ENCODE data around the gene AARSD1. TPM values are rescaled to one million over a fixed set of nuclear protein-coding genes. Genes with fewer than 3 reads are reported as not detected.
"Not testable (repeated sequence)": the region's sequence is repeated elsewhere in the genome, so short reads cannot be mapped to it uniquely, and the experiment has no call there.

The AARSD1 gene
- total RNA-seq, 1 experiment from 2014 or later: 69.0 TPM

DNA sequence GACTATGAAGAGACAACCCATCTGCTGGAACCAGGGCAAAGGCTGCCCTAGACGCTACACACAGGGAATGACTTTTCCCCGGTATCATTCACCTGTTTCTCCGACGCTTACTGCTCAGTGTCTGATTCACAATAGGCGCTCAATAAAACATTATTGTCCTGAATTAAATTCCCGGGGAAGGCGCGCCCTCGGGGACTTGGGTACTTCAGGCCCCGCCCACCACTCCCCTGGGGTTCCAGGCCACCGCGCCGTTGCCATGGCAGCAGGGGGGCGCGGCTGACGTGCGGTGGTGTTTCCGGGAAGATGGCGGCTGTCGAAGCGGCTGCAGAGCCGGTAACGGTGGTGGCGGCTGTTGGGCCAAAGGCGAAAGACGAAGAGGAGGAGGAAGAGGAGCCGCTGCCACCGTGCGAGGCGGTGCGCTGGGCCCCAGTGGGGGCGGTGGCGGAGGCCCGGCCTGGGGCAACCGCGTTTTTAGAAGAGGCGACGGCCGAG is 16.1 kb upstream of the AARSD1 start, which contains the start of gene RUNDC1:
RUNDC1 (plus strand) TSS at position 292 of the 492 bp plus-strand sequence; CDS start at position 304, 12 bp downstream.
- H3K4me3 ChIP-seq (ENCODE audit: low read depth, low read length): peak within 1 kb of the TSS; percentile 100
- Mint-ChIP-seq H3K27me3 (ENCODE audit: insufficient read depth, unreplicated experiment) (no peaks in the 10 kb centered on the region), H3K9me3 (ENCODE audit: unreplicated experiment) (peaks cover 13% of the 10 kb centered on the region), H3K27ac (ENCODE audit: unreplicated experiment) (peak within 1 kb of the TSS; percentile 96), H3K4me3 (ENCODE audit: unreplicated experiment) (peak within 1 kb of the TSS; percentile 100), H3K4me1 (ENCODE audit: low read depth, unreplicated experiment) (peaks cover 12% of the 10 kb centered on the region), H3K36me3 (ENCODE audit: insufficient read depth, unreplicated experiment) (peaks cover 41% of the 10 kb centered on the region)
- POLR2A ChIA-PET: interaction anchor here (1.0 to 2.7 kb wide), 2 partner anchors 18 to 156 kb away, joined by 4 to 21 read pairs; partner anchors contain the start of genes BECN1 and RPL27
- no TSS peak for BruUV-seq (replicated peaks)
- no peak for TF ChIP-seq CTCF (IDR thresholded peaks at IDR 0.05; ENCODE audit: insufficient read depth in 1 of 2, low read depth in 1 of 2, low read length in 1 of 2, severe bottlenecking in 1 of 2, unreplicated experiment in 1 of 2)
- peaks cover 7% of the 10 kb centered on the region; the same call in 1 of the 2 replicates for H3K4me1 ChIP-seq
- DNase-seq: peak; percentile 91 to 94
- intact Hi-C loops (cut with micrococcal nuclease; ENCODE audit: unreplicated experiment): loop anchor here (1.0 to 2.0 kb wide), 3 partner anchors 16 to 47 kb away; partner anchors contain the start of genes AARSD1 and RPL27
- no peaks in the 10 kb centered on the region for H3K27me3 ChIP-seq (replicated peaks; ENCODE audit: control insufficient read depth, insufficient read depth, low read length)
- no peaks in the 10 kb centered on the region for H3K36me3 ChIP-seq (ENCODE audit: control insufficient read depth, insufficient read depth, low read length)
- CTCF ChIA-PET: no interaction called here
- no peaks in the 10 kb centered on the region for H3K9me3 ChIP-seq

DNA sequence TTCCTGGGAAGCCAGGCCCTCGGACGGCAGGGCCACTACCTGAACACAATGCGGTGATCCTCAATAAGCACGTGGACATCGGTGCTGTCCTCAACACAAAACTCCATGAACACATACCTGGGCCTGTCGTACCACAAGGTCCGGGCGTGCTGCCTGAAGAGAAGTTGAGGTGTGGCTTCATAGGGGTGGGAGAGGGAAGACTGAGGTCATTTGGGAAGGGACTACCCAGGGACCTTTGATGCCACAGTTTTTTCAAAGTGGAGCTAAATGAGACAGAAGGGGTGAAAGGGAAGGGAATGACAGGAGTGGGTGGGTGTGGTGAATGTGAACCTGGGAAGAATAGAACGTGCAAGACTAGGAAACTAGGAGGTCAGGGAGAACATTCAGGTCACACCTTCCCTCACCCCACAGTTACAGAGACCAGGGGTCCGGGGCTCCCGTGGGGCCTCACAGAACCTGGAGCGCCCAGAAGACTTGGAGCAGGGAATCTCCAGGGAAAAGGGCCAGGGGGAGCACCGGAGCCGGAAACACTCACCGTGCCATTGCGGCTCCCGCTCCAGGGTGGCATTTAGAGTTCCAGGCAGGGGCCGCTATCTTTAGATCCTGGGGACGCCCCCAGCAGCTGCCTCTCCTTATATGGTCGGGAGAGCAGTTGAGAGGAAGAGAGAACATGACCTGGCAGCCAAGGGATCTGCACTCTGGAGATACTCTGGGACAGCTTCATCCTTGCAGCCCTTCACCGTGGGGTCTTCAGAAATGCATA is 15.4 kb upstream of the AARSD1 start, which contains the start of gene PTGES3L:
PTGES3L (minus strand) TSS at position 570 of the 763 bp plus-strand sequence; CDS start at position 543, 27 bp downstream.
- Mint-ChIP-seq H3K36me3 (ENCODE audit: insufficient read depth, unreplicated experiment) (peaks cover 39% of the 10 kb centered on the region), H3K27ac (ENCODE audit: unreplicated experiment) (peak within 1 kb of the TSS; percentile 96), H3K4me1 (ENCODE audit: low read depth, unreplicated experiment) (peaks cover 12% of the 10 kb centered on the region), H3K9me3 (ENCODE audit: unreplicated experiment) (peaks cover 13% of the 10 kb centered on the region), H3K27me3 (ENCODE audit: insufficient read depth, unreplicated experiment) (no peaks in the 10 kb centered on the region), H3K4me3 (ENCODE audit: unreplicated experiment) (peak within 1 kb of the TSS; percentile 100)
- no peaks in the 10 kb centered on the region for H3K27me3 ChIP-seq (replicated peaks; ENCODE audit: control insufficient read depth, insufficient read depth, low read length)
- no peaks in the 10 kb centered on the region for H3K36me3 ChIP-seq (ENCODE audit: control insufficient read depth, insufficient read depth, low read length)
- ChIA-PET CTCF (interaction anchor here (0.5 to 1.2 kb wide), 2 partner anchors 16 to 24 kb away, joined by 3 read pairs; partner anchors contain the start of gene AARSD1), POLR2A (interaction anchor here (2.7 kb wide), 1 partner anchor 18 kb away, joined by 21 read pairs; the partner anchor contains the start of gene RPL27)
- H3K4me1 ChIP-seq: peaks cover 7% of the 10 kb centered on the region; the same call in 1 of the 2 replicates
- H3K9me3 ChIP-seq: no peaks in the 10 kb centered on the region
- no peak for TF ChIP-seq CTCF (IDR thresholded peaks at IDR 0.05; ENCODE audit: insufficient read depth in 1 of 2, low read depth in 1 of 2, low read length in 1 of 2, severe bottlenecking in 1 of 2, unreplicated experiment in 1 of 2)
- peak within 1 kb of the TSS; percentile 100 for H3K4me3 ChIP-seq (ENCODE audit: low read depth, low read length)
- TSS peak; percentile 44 for BruUV-seq (replicated peaks)
- intact Hi-C loops (cut with micrococcal nuclease; ENCODE audit: unreplicated experiment): loop anchor here (1.0 to 2.0 kb wide), 3 partner anchors 15 to 46 kb away; partner anchors contain the start of genes AARSD1 and RPL27
- peak; percentile 60 to 64 for DNase-seq

DNA sequence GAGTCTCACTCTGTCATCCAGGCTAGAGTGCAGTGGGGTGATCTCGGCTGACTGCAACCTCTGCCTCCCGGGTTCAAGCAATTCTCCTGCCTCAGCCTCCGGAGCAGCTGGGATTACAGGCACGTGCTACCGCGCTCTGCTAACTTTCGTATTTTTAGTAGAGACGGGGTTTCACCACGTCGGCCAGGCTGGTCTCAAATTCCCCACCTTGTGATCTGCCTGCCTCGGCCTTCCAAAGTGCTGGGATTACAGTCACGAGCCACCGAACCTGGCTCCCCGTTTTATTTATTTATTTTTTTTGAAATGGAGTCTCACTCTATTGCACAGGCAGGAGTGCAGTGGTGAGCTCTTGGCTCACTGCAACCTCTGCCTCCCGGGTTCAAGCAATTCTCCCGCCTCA is 11.4 kb upstream of the AARSD1 start:
- POLR2A ChIA-PET: interaction anchor here (0.7 kb wide), 1 partner anchor 22 kb away, joined by 3 read pairs; no protein-coding TSS in a partner anchor
- peaks cover 20% of the 10 kb centered on the region for H3K36me3 Mint-ChIP-seq (ENCODE audit: insufficient read depth, unreplicated experiment)
- H3K27me3 ChIP-seq (replicated peaks; ENCODE audit: control insufficient read depth, insufficient read depth, low read length); H3K27me3 Mint-ChIP-seq (ENCODE audit: insufficient read depth, unreplicated experiment); H3K4me1 Mint-ChIP-seq (ENCODE audit: low read depth, unreplicated experiment); H3K4me1 ChIP-seq; H3K27ac Mint-ChIP-seq (ENCODE audit: unreplicated experiment); H3K4me3 Mint-ChIP-seq (ENCODE audit: unreplicated experiment); H3K36me3 ChIP-seq (ENCODE audit: control insufficient read depth, insufficient read depth, low read length); CTCF ChIA-PET; BruUV-seq (replicated peaks); H3K4me3 ChIP-seq (ENCODE audit: low read depth, low read length); H3K9me3 ChIP-seq; DNase-seq; intact Hi-C loops (cut with micrococcal nuclease; ENCODE audit: unreplicated experiment): not testable (repeated sequence)
- peaks cover 13% of the 10 kb centered on the region for H3K9me3 Mint-ChIP-seq (ENCODE audit: unreplicated experiment)
